Stomach (tissue), 9 donors: ENCODE data around the gene LEFTY2. TPM values are rescaled to one million over a fixed set of nuclear protein-coding genes. Genes with fewer than 3 reads are reported as not detected.
"Not testable (repeated sequence)": the region's sequence is repeated elsewhere in the genome, so short reads cannot be mapped to it uniquely, and the experiment has no call there.

Experiments
- DNase-seq, 2 donors: peaks; one replicate each; pipeline versions ENCODE4 v3.0.0 to v3.0.0-alpha.2; 2013 to 2019
- H3K27ac ChIP-seq, 5 donors: fragments of 200-600 bp in 4 of 5; sonication (generic) in 4 of 5; one replicate each; pipeline ENCODE4 v1.5.1; 2013 to 2019; ENCODE audit warnings: mild to moderate bottlenecking in 1 of 5, moderate library complexity in 1 of 5
- H3K27me3 ChIP-seq, 3 donors: fragments of 200-600 bp; sonication (generic); one replicate each; pipeline ENCODE4 v1.5.1; 2017 to 2019; ENCODE audit warnings: mixed run types in 1 of 3
- H3K36me3 ChIP-seq, 4 donors: fragments of 200-600 bp; sonication (generic); 1 replicate in 3 of 4; 2 replicates in 1 of 4; pipeline ENCODE4 v1.5.1; 2016 to 2019
- H3K4me1 ChIP-seq, 4 donors: fragments of 200-600 bp; sonication (generic); one replicate each; pipeline ENCODE4 v1.5.1; 2016 to 2019
- H3K4me3 ChIP-seq, 4 donors: fragments of 200-600 bp; sonication (generic) in 3 of 4; one replicate each; pipeline ENCODE4 v1.5.1; 2016 to 2019; ENCODE audit warnings: mild to moderate bottlenecking in 1 of 4
- H3K9me3 ChIP-seq, 4 donors: fragments of 200-600 bp; sonication (generic); one replicate each; pipeline ENCODE4 v1.5.1; 2016 to 2019
- CTCF ChIP-seq, 7 experiments: fragments of 450-650 bp in 4 of 7; fragments of 200-600 bp in 3 of 7; sonication (generic) in 3 of 7; IDR thresholded peaks; one replicate each; pipeline ENCODE4 v1.5.1; 2016 to 2019; ENCODE audit warnings: antibody characterized with exemption in 7 of 7, control low read depth in 2 of 7, mild to moderate bottlenecking in 1 of 7
- EP300 ChIP-seq: sonication (generic); formaldehyde crosslinking; IDR thresholded peaks from one replicate; pipeline ENCODE4 v1.6.1; 2017; ENCODE audit warnings: antibody characterized with exemption
- POLR2A ChIP-seq, 4 donors: fragments of 450-650 bp; IDR thresholded peaks; one replicate each; pipeline ENCODE4 v1.6.1; 2016; ENCODE audit warnings: antibody characterized with exemption in 4 of 4, control low read depth in 2 of 4, mild to moderate bottlenecking in 1 of 4, moderate library complexity in 1 of 4
- POLR2AphosphoS5 ChIP-seq, 3 donors: sonication (generic); formaldehyde crosslinking; IDR thresholded peaks; one replicate each; pipeline ENCODE4 v1.6.1; 2016; ENCODE audit warnings: antibody characterized with exemption in 3 of 3
- WGBS, 5 donors: extraction: QIAGEN DNeasy Blood & Tissue Kit in 3 of 5; methylation state at CpG; one replicate each; pipeline versions ENCODE4 v1.1.5 to v1.1.7; 2013 to 2018; 5-methylcytosine and 5-hydroxymethylcytosine counted together
- intact Hi-C: fragments of 100-400 bp; cut with DNase I; formaldehyde crosslinking; loops from one replicate; pipeline ENCODE4 v1.15.1; 2023; ENCODE audit warnings: low total_unique reads
- polyA plus RNA-seq, 3 donors: library from polyadenylated mRNA; stranded (reverse); fragments of 200-250 nt; gene quantifications; one replicate each; pipeline ENCODE4 v1.2.3, GENCODE V29; 2013
- total RNA-seq, 5 donors: library from RNA; depleted of rRNA; stranded (reverse); fragments of >200 nt; gene quantifications; one replicate each; pipeline versions ENCODE4 v1.1.0 to v1.2.3, GENCODE V29; 2014 to 2016
- donor health status: healthy with polysubstance abuse.
- donor health status: Bipolar disorder and iron deficiency.
- donor health status: healthy.

The LEFTY2 gene
- total and polyA plus RNA-seq, 8 donors: 0.13 to 138 (median 0.18) TPM; not detected in 5

GRCh38 chr1:225936523-225936922, 4.5 kb downstream of the LEFTY2 start:
- Histone ChIP-seq H3K36me3 (no peaks in the 10 kb centered on the region), H3K4me1 (peaks cover 6 to 18% (median 12%) of the 10 kb centered on the region in 4 donors), H3K27ac (no peak overlapping the region), H3K4me3 (no peak overlapping the region), H3K27me3 (no peaks in the 10 kb centered on the region), H3K9me3 (no peaks in the 10 kb centered on the region)
- DNase-seq: no peak
- WGBS, 5 donors: 70 to 86% (median 77%) methylated on average over 3 of the region's 3 CpGs
- TF ChIP-seq POLR2A (IDR thresholded peaks at IDR 0.05): no peak
- TF ChIP-seq POLR2AphosphoS5 (IDR thresholded peaks at IDR 0.05): no peak
- TF ChIP-seq CTCF (IDR thresholded peaks at IDR 0.05): no peak
- TF ChIP-seq EP300: no peak
- intact Hi-C loops: no loop called here

DNA sequence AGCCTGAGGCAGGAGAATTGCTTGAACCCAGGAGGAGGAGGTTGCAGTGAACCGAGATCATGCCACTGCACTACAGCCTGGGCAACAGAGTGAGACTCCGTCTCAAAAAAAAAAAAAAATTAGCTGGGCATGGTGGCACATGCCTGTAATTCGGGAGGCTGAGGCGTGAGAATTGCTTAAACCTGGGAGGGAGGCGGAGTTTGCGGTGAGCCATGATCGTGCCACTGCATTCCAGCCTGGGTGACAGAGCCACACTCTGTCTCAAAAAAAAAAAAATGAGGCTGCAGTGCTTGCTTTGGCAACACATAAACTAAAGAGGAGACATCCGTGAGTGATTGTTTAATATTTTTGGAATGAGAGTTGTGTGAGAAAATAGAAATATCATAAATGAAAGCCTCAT, 4.9 kb downstream of the LEFTY2 start:
- intact Hi-C loops, H3K27me3 ChIP-seq, H3K36me3 ChIP-seq, H3K4me3 ChIP-seq, DNase-seq, H3K9me3 ChIP-seq, H3K27ac ChIP-seq: not testable (repeated sequence)
- WGBS, 5 donors: 82 to 90% (median 83%) methylated on average over 8 of the region's 8 CpGs
- peaks cover 3 to 14% (median 10%) of the 10 kb centered on the region in 4 donors for H3K4me1 ChIP-seq

- TF ChIP-seq POLR2A (IDR thresholded peaks at IDR 0.05): no peak
- no peak for TF ChIP-seq EP300
- TF ChIP-seq POLR2AphosphoS5 (IDR thresholded peaks at IDR 0.05): no peak
- TF ChIP-seq CTCF (IDR thresholded peaks at IDR 0.05): no peak
- DNase-seq: no peak
- Histone ChIP-seq H3K4me3 (no peak overlapping the region), H3K9me3 (no peaks in the 10 kb centered on the region), H3K27ac (no peak overlapping the region), H3K4me1 (peaks cover 0 to 4% (median 1%) of the 10 kb centered on the region in 4 donors), H3K27me3 (no peaks in the 10 kb centered on the region), H3K36me3 (no peaks in the 10 kb centered on the region)
- 90 to 93% (median 93%) methylated on average over 5 of the region's 5 CpGs for WGBS, 5 donors
- intact Hi-C loops: no loop called here
Measured at GRCh38 chr1:225934711-225935110, 6.3 kb downstream of the LEFTY2 start.

- Histone ChIP-seq H3K27ac (no peak overlapping the region), H3K4me1 (no peaks in the 10 kb centered on the region), H3K9me3 (no peaks in the 10 kb centered on the region), H3K36me3 (no peaks in the 10 kb centered on the region), H3K27me3 (no peaks in the 10 kb centered on the region), H3K4me3 (no peak overlapping the region)
- DNase-seq: no peak
- TF ChIP-seq POLR2A (IDR thresholded peaks at IDR 0.05): no peak
- no peak for TF ChIP-seq POLR2AphosphoS5 (IDR thresholded peaks at IDR 0.05)
- no peak for TF ChIP-seq EP300
- no peak for TF ChIP-seq CTCF (IDR thresholded peaks at IDR 0.05)
- intact Hi-C loops: no loop called here
- 73 to 87% (median 84%) methylated on average over 2 of the region's 2 CpGs for WGBS, 5 donors
Measured at GRCh38 chr1:225933072-225933471, 7.9 kb downstream of the LEFTY2 start.

GRCh38 chr1:225931270-225932136, 9.5 kb downstream of the LEFTY2 start:
- H3K4me1 ChIP-seq: no peaks in the 10 kb centered on the region
- intact Hi-C loops: no loop called here
- H3K27ac ChIP-seq: no peak overlapping the region
- no peak for DNase-seq
- TF ChIP-seq EP300 (no peak), POLR2A (IDR thresholded peaks at IDR 0.05) (no peak), CTCF (IDR thresholded peaks at IDR 0.05) (no peak), POLR2AphosphoS5 (IDR thresholded peaks at IDR 0.05) (no peak)
- H3K27me3 ChIP-seq: no peaks in the 10 kb centered on the region
- H3K36me3 ChIP-seq: no peaks in the 10 kb centered on the region
- no peaks in the 10 kb centered on the region for H3K9me3 ChIP-seq
- H3K4me3 ChIP-seq: no peak overlapping the region
- WGBS, 5 donors: 67 to 83% (median 77%) methylated on average over 5 of the region's 5 CpGs
